OCI-LY3 (cell line): ENCODE measurements around the gene AATF.

Experiments
- H2AFZ ChIP-seq: fragments of 200-600, 300-600 bp; shearing (Covaris generic); 2 replicates; pipeline ENCODE4 v1.6.0; 2014; ENCODE audit warnings: antibody characterized with exemption, low read depth, low read length
- H3K27ac ChIP-seq: fragments of 200-600, 300-600 bp; sonication (generic); 2 replicates; pipeline ENCODE4 v1.5.1; 2014; ENCODE audit warnings: mild to moderate bottlenecking, low read length, moderate library complexity, mixed read lengths
- H3K27me3 ChIP-seq: fragments of 200-600, 300-600 bp; sonication (generic); 2 replicates; pipeline ENCODE4 v1.6.1; 2014; ENCODE audit warnings: low read depth, low read length, mixed read lengths
- H3K36me3 ChIP-seq: fragments of 200-600, 300-600 bp; sonication (generic); replicated peaks from 2 replicates; pipeline ENCODE3; 2014; ENCODE audit warnings: low read depth, low read length, mixed read lengths
- H3K4me1 ChIP-seq: fragments of 300-600, 200-600 bp; sonication (generic); 2 replicates; pipeline ENCODE4 v1.6.1; 2014; ENCODE audit warnings: low read length, mixed read lengths
- H3K4me2 ChIP-seq: fragments of 200-600, 300-600 bp; sonication (generic); 2 replicates; pipeline ENCODE4 v1.6.1; 2014; ENCODE audit warnings: low read length, mixed read lengths
- H3K4me3 ChIP-seq: fragments of 300-600, 200-600 bp; sonication (generic); 2 replicates; pipeline ENCODE4 v1.5.1; 2014; ENCODE audit warnings: antibody characterized with exemption, mild to moderate bottlenecking, low read length, moderate library complexity
- H3K79me2 ChIP-seq: fragments of 300-600, 200-600 bp; shearing (Covaris generic); 2 replicates; pipeline ENCODE4 v1.6.1; 2014; ENCODE audit warnings: mild to moderate bottlenecking, low read length, mixed read lengths
- H3K9ac ChIP-seq: fragments of 300-600, 200-600 bp; shearing (Covaris generic); 2 replicates; pipeline ENCODE4 v1.6.0; 2014; ENCODE audit warnings: mild to moderate bottlenecking, low read length, moderate library complexity
- H3K9me3 ChIP-seq: fragments of 200-600, 300-600 bp; shearing (Covaris generic); 2 replicates; pipeline ENCODE4 v1.6.1; 2014; ENCODE audit warnings: low read length, mixed read lengths; ENCODE audit not compliant: insufficient read depth
- H4K20me1 ChIP-seq: fragments of 200-600, 300-600 bp; sonication (generic); 2 replicates; pipeline ENCODE4 v1.6.1; 2016; ENCODE audit warnings: low read length, mixed read lengths; ENCODE audit not compliant: insufficient read depth
- EZH2phosphoT487 ChIP-seq: fragments of 200-600 bp; shearing (Covaris generic); IDR thresholded peaks from 2 replicates; pipeline ENCODE4 v1.6.1; 2018; ENCODE audit warnings: antibody characterized with exemption, mixed run types, low read depth
- TF ChIP-seq, protein P1 (sequence below): fragments of 200-600, 300-600 bp; sonication (generic); IDR thresholded peaks from 2 replicates; pipeline ENCODE4 v1.5.1; 2014; ENCODE audit warnings: antibody characterized with exemption, low read length, low read depth

The AATF gene

DNA sequence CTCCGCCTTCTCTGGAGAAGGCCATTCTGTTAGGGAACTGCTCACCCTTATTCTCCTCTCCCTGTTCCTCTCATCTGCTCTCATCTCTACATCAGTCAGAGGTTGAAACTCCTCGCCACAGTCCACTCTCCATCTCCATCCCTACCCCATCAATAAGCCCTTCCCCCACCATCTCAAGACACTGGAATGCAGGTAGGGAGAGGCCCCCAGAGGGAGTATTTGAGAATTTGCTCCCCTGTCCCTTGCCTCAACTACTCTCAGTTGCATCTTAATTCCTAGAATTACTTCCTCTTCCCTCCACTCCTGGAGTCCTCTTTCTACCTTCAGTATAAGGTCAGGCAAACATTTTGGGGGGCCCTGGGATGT lies 2.0 kb upstream of the AATF start:
- TF ChIP-seq, protein P1, sequence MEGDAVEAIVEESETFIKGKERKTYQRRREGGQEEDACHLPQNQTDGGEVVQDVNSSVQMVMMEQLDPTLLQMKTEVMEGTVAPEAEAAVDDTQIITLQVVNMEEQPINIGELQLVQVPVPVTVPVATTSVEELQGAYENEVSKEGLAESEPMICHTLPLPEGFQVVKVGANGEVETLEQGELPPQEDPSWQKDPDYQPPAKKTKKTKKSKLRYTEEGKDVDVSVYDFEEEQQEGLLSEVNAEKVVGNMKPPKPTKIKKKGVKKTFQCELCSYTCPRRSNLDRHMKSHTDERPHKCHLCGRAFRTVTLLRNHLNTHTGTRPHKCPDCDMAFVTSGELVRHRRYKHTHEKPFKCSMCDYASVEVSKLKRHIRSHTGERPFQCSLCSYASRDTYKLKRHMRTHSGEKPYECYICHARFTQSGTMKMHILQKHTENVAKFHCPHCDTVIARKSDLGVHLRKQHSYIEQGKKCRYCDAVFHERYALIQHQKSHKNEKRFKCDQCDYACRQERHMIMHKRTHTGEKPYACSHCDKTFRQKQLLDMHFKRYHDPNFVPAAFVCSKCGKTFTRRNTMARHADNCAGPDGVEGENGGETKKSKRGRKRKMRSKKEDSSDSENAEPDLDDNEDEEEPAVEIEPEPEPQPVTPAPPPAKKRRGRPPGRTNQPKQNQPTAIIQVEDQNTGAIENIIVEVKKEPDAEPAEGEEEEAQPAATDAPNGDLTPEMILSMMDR: no peak
- H3K4me3 ChIP-seq: no peak overlapping the region
- 0 out of 2 replicates have a peak, but pooled peaks cover 7% of the 10 kb centered on the region for H4K20me1 ChIP-seq
- no peak overlapping the region for H2AFZ ChIP-seq
- peaks cover 15% of the 10 kb centered on the region for H3K4me1 ChIP-seq
- H3K9ac ChIP-seq: no peak overlapping the region
- H3K27ac ChIP-seq: no peak overlapping the region
- peaks cover 11% of the 10 kb centered on the region for H3K36me3 ChIP-seq
- peaks cover 21% of the 10 kb centered on the region for H3K27me3 ChIP-seq
- no peaks in the 10 kb centered on the region for H3K9me3 ChIP-seq
- H3K79me2 ChIP-seq: peaks cover 29% of the 10 kb centered on the region
- H3K4me2 ChIP-seq: no peak overlapping the region

DNA sequence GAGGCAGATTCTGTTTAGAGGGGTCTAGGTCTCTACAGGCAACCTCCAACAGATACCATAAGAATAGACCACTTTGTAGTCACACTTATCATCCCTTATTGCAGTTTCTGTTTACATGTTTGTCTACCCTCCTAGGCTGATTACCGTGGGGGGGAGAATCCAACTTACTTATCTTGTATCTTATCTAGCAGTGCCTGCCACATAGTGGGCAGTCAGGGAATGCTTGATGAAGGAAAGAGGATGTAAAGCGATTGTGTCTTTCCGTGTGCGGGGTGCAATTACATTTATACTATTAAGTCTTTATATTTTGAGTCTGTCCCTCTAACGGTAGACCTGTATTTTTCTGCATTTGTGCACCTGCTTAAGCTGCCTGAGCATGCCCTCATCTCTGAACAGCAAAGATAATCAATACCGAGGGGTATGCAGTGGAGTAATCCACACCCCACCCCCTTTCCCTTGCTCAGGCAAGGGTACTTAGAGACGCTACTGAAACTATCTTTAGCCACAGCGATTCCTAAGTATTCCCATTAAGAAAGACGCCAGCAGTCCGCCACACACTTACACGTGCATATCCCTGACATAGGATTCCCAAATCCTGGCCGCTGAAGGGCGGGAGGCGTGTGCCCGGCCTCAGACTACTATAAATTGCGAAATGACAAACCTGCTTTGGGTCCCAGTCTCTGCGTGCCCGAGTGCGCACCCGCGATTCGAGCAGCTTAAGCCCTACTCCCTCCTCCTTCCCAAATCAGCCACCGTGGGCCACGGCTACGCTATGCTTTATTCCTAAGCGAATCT lies 635 bp upstream of the AATF start:
- peak overlapping the region; percentile 78 for H2AFZ ChIP-seq
- peaks cover 24% of the 10 kb centered on the region for H3K36me3 ChIP-seq
- no peak for TF ChIP-seq EZH2phosphoT487
- TF ChIP-seq, protein P1: no peak
- H3K4me1 ChIP-seq: peaks cover 15% of the 10 kb centered on the region
- H3K27ac ChIP-seq: peak overlapping the region; percentile 15; the same call in 1 of the 2 replicates
- H3K9me3 ChIP-seq: no peaks in the 10 kb centered on the region
- peak overlapping the region; percentile 85 for H3K4me2 ChIP-seq
- peak overlapping the region; percentile 91 for H3K4me3 ChIP-seq
- H4K20me1 ChIP-seq: 0 out of 2 replicates have a peak, but pooled peaks cover 7% of the 10 kb centered on the region
- H3K9ac ChIP-seq: peak overlapping the region; percentile 67
- H3K79me2 ChIP-seq: peaks cover 42% of the 10 kb centered on the region
- peaks cover 21% of the 10 kb centered on the region for H3K27me3 ChIP-seq

DNA sequence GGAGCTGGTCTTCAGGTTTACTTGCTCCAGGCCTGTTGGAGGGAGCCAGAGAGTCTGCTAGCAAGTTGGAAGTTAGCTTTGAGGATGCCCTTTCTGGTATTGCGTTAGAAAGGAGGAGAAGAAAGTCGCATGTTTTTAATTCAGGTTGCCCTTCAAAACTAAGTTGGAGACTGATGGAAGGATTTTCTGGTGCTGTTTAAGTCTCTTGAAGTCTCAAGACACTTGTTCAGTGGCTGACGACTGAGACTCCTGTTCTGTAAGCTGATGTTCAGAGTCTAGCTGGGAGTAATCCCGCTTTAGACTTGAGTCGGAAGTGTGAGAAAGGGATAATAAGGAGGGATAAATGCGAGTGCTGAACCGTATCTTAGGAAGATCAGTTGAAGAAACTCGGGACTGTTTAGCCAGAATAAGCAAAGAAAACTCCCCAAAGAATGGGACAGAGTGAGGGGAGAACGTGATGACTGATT lies 740 bp downstream of the AATF start:
- peak overlapping the region; percentile 63 for H3K27ac ChIP-seq
- TF ChIP-seq EZH2phosphoT487: no peak
- TF ChIP-seq, protein P1: no peak
- peaks cover 15% of the 10 kb centered on the region for H3K4me1 ChIP-seq
- H3K4me3 ChIP-seq: peak overlapping the region; percentile 91
- peak overlapping the region; percentile 92 for H3K9ac ChIP-seq
- peak overlapping the region; percentile 8; the same call in 1 of the 2 replicates for H2AFZ ChIP-seq
- peaks cover 45% of the 10 kb centered on the region for H3K79me2 ChIP-seq
- no peaks in the 10 kb centered on the region for H3K9me3 ChIP-seq
- H3K27me3 ChIP-seq: peaks cover 14% of the 10 kb centered on the region
- H4K20me1 ChIP-seq: 0 out of 2 replicates have a peak, but pooled peaks cover 7% of the 10 kb centered on the region
- H3K4me2 ChIP-seq: peak overlapping the region; percentile 79
- H3K36me3 ChIP-seq: peaks cover 33% of the 10 kb centered on the region

DNA sequence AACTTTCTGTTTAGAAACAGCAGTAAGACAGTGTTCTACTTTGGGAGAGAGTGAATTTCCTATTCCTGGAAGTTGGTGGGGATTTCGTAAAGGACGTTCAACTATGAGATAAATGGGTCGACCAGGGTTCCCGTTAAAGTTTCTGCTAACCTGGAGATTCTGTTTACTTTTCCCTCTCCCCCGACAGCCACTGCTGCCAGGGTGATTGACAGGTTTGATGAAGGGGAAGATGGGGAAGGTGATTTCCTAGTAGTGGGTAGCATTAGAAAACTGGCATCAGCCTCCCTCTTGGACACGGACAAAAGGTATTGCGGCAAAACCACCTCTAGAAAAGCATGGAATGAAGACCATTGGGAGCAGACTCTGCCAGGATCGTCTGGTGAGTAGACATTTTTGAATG lies 1.3 kb downstream of the AATF start:
- peak overlapping the region; percentile 91 for H3K4me3 ChIP-seq
- H3K27me3 ChIP-seq: peaks cover 9% of the 10 kb centered on the region
- H3K9ac ChIP-seq: peak overlapping the region; percentile 92
- peaks cover 36% of the 10 kb centered on the region for H3K36me3 ChIP-seq
- no peak overlapping the region for H2AFZ ChIP-seq
- no peak for TF ChIP-seq EZH2phosphoT487
- TF ChIP-seq, protein P1: no peak
- H4K20me1 ChIP-seq: 0 out of 2 replicates have a peak, but pooled peaks cover 7% of the 10 kb centered on the region
- peak overlapping the region; percentile 79 for H3K4me2 ChIP-seq
- H3K9me3 ChIP-seq: no peaks in the 10 kb centered on the region
- H3K4me1 ChIP-seq: peaks cover 15% of the 10 kb centered on the region
- no peak overlapping the region for H3K27ac ChIP-seq
- H3K79me2 ChIP-seq: peaks cover 46% of the 10 kb centered on the region
